HFF-Myc (cell line): ENCODE measurements around the gene MCC.

Source experiments
- DNase-seq: peaks from one replicate; pipeline ENCODE4 v3.0.0-alpha.2; 2011; ENCODE audit warnings: low read depth; ENCODE audit errors: extremely low read depth
- H3K4me3 ChIP-seq: replicated peaks from 2 replicates; pipeline ENCODE4 v1.5.1; 2011; ENCODE audit warnings: low read depth, mild to moderate bottlenecking, control low read depth, low read length
- TF ChIP-seq, protein P1 (sequence below): IDR thresholded peaks from 2 replicates; pipeline ENCODE4 v1.5.1; 2012; ENCODE audit warnings: mild to moderate bottlenecking, low read depth, low read length, control low read depth; ENCODE audit errors: missing control alignments

MCC gene

DNA sequence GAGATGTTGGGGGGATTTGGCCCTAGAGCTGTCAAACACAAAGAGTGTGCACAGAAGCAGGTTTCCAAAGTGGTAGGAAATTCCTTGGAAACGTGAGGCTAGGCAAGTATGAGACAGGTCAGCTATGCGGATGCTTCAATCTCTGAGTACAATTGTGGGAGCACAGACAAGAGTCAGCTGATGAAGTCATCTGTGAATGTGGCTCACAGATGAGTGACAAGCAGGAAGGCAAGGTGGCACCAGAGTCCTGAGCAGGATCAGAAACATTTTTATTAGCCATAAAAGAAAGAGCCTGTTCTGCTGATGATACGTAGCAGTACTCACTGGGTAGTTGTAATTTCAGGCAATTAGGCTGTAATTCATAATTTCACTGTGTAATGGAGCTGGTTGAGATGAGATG, 394.7 kb downstream of the MCC start:
- TF ChIP-seq, protein P1, sequence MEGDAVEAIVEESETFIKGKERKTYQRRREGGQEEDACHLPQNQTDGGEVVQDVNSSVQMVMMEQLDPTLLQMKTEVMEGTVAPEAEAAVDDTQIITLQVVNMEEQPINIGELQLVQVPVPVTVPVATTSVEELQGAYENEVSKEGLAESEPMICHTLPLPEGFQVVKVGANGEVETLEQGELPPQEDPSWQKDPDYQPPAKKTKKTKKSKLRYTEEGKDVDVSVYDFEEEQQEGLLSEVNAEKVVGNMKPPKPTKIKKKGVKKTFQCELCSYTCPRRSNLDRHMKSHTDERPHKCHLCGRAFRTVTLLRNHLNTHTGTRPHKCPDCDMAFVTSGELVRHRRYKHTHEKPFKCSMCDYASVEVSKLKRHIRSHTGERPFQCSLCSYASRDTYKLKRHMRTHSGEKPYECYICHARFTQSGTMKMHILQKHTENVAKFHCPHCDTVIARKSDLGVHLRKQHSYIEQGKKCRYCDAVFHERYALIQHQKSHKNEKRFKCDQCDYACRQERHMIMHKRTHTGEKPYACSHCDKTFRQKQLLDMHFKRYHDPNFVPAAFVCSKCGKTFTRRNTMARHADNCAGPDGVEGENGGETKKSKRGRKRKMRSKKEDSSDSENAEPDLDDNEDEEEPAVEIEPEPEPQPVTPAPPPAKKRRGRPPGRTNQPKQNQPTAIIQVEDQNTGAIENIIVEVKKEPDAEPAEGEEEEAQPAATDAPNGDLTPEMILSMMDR, result no peak
- no peak for DNase-seq
- H3K4me3 ChIP-seq, result no peak overlapping the region

DNA sequence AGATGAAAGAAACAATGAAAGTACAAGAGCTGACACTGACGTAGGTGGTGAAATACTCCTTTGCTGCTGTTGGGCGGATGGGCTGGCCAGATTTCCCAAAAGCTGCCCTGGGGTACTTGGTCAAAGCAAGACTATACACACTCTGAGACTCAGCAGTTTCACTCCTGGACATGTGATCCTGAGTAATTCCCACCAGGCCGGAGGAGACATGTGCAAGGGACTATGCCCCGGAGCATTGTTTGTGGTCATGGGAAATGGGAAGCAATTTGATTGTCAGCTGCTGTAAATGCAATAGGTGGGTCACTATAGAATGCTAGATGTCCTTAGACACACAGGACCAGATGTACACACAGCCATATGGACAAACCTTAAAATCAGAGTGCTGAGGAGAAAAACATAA, 395.6 kb downstream of the MCC start:
- no peak overlapping the region for H3K4me3 ChIP-seq
- TF ChIP-seq, protein P1, result no peak
- DNase-seq, result no peak

GRCh38 chr5:113091622-113092021, 396.6 kb downstream of the MCC start:
- TF ChIP-seq, protein P1, result no peak
- DNase-seq, result no peak
- no peak overlapping the region for H3K4me3 ChIP-seq

DNA sequence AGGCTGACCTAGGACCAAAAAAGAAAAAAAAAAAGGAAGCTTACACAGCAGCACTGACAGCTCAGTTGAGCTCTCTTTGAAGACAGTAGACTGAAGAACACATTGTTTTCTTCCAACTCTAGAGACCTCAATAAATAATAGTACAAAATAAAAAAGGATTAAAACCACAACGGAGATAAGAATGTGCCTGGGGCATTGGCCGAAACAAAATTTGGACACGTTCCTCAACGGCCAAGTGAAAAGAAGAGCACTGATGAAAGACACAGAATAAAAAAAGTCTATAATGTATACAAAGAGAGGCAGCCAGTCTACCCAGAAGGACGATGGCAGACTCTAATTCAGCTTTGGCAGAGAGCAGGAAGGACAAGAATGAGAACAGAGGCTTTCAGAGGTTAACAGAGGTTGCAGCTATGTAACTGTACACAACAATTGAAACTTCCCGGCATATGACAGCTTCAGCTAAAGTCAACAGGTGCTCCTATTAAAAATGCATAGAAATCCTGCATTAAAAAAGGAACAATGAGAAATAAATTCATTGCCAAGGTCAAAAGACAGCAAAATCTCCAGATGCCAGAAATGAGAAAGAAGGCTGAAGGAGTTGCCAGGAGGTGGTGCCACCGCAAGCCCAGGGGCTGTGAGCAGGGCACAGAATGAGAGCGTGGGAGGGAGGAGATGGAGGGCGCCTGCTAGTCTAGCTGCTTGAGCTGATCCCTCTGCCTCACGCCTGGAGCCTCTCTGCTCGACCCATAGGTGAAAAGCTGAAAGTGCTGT, 397.7 kb downstream of the MCC start:
- no peak for DNase-seq
- TF ChIP-seq, protein P1, result no peak
- H3K4me3 ChIP-seq, result no peak overlapping the region

GRCh38 chr5:113089653-113090335, 398.5 kb downstream of the MCC start:
- no peak overlapping the region for H3K4me3 ChIP-seq
- no peak for DNase-seq
- TF ChIP-seq, protein P1, result no peak

DNA sequence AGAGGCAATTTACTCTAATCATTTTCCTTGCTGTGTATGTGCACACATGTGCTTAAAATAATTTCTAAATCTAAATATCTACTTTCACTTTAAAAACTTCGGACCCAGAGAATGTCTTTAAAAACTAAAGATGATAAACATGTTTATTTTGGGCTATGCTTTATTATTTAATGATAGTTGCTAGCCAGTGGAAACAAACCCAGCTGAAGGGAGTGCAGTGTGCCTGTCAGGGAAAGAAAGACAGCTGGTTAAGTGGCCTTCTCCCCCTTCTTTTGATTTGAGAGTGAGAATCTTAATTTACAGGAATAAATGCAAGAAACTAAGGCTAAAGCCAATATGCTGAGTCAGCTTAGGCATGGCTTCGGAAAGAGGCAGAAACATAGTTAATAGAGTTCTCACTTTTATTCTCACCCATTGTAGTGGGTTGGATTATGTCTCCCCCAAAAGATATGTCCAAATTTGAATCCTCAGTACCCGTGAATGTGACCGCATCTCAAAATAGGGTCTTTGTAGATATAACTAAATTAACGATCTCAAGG, 400.2 kb downstream of the MCC start:
- DNase-seq, result no peak
- TF ChIP-seq, protein P1, result no peak
- H3K4me3 ChIP-seq, result no peak overlapping the region
